Fibroblast of skin of right quadriceps (primary cell): ENCODE measurements around the gene CACNB2.
A peak's percentile ranks its signal among the peaks of the same experiment; 100 is the strongest.
"Not testable (repeated sequence)": the region's sequence is repeated elsewhere in the genome, so short reads cannot be mapped to it uniquely, and the experiment has no call there.

Source experiments
- DNase-seq: peaks from one replicate; pipeline ENCODE4 v3.0.0-alpha.2; 2013

The CACNB2 gene

GRCh38 chr10:18202680-18203460, 62.6 kb downstream of the CACNB2 start:
- DNase-seq = peak; percentile 7

GRCh38 chr10:18203471-18203870, 63.2 kb downstream of the CACNB2 start:
- DNase-seq = no peak

- no peak for DNase-seq
These were observed 64.0 kb downstream of the CACNB2 start for GRCh38 chr10:18204039-18204835.

- peak; percentile 30 for DNase-seq
These were observed 65.0 kb downstream of the CACNB2 start for GRCh38 chr10:18205098-18205834.

GRCh38 chr10:18208186-18208585, 68.0 kb downstream of the CACNB2 start:
- not testable (repeated sequence) for DNase-seq

- no peak for DNase-seq
These were observed 69.0 kb downstream of the CACNB2 start for GRCh38 chr10:18209241-18209640.

GRCh38 chr10:18210711-18211110, 70.5 kb downstream of the CACNB2 start:
- no peak for DNase-seq

- DNase-seq = no peak
These were observed 71.6 kb downstream of the CACNB2 start for GRCh38 chr10:18211862-18212261.

- no peak for DNase-seq
These were observed 73.0 kb downstream of the CACNB2 start for GRCh38 chr10:18213271-18213670.

- peak; percentile 62 for DNase-seq
These were observed 74.7 kb downstream of the CACNB2 start for GRCh38 chr10:18214691-18215563.

GRCh38 chr10:18216482-18216881, 76.3 kb downstream of the CACNB2 start:
- peak; percentile 34 for DNase-seq

- no peak for DNase-seq
These were observed 77.4 kb downstream of the CACNB2 start for GRCh38 chr10:18217577-18217976.

- DNase-seq = no peak
These were observed 78.9 kb downstream of the CACNB2 start for GRCh38 chr10:18219146-18219545.

- no peak for DNase-seq
These were observed 80.9 kb downstream of the CACNB2 start for GRCh38 chr10:18221123-18221522.

- no peak for DNase-seq
These were observed 81.7 kb downstream of the CACNB2 start for GRCh38 chr10:18221882-18222281.

GRCh38 chr10:18222866-18223265, 82.6 kb downstream of the CACNB2 start:
- no peak for DNase-seq

GRCh38 chr10:18223898-18224297, 83.7 kb downstream of the CACNB2 start:
- DNase-seq = no peak

- no peak for DNase-seq
These were observed 84.6 kb downstream of the CACNB2 start for GRCh38 chr10:18224626-18225445.

- no peak for DNase-seq
These were observed 86.1 kb downstream of the CACNB2 start for GRCh38 chr10:18226336-18226735.

- DNase-seq = peak; percentile 82
These were observed 89.6 kb downstream of the CACNB2 start for GRCh38 chr10:18229826-18230225.

GRCh38 chr10:18230794-18231193, 90.6 kb downstream of the CACNB2 start:
- DNase-seq = peak; percentile 60
